H1 (cell line): Measurements from ENCODE around the gene HCK. TPM values are rescaled to one million over a fixed set of nuclear protein-coding genes. Genes with fewer than 3 reads are reported as not detected.

Experiments used
- CTCF ChIA-PET: fragments of 300-600 bp; sonication (Branson Sonifier 250); formaldehyde crosslinking; loops from one replicate; lab custom pipeline; 2021; ENCODE audit not compliant: partially characterized antibody; lab: Charles Lee
- POLR2A ChIA-PET: fragments of 300-600 bp; sonication (Branson Sonifier 250); formaldehyde crosslinking; loops from one replicate; lab custom pipeline; 2021; ENCODE audit warnings: inconsistent platforms; ENCODE audit not compliant: partially characterized antibody; lab: Charles Lee
- DNase-seq, 2 experiments: peaks; one replicate each; pipeline versions ENCODE4 v3.0.0 to v3.0.0-alpha.2; 2010 to 2022; ENCODE audit warnings: low spot score in 2 of 2, low read depth in 1 of 2, mixed read lengths in 1 of 2
- FAIRE-seq: peaks from 2 replicates; lab custom pipeline; 2011; peaks lifted over from hg19 to GRCh38; lab: Jason Lieb, UNC
- H2AFZ ChIP-seq: 2 replicates; pipeline ENCODE4 v1.8.1; 2012; ENCODE audit warnings: low read length, inconsistent platforms
- H2AK5ac ChIP-seq: 2 replicates; pipeline ENCODE4 v1.6.1; 2013; ENCODE audit warnings: low read depth, low read length
- H2BK120ac ChIP-seq: replicated peaks from 2 replicates; pipeline ENCODE3; 2013; ENCODE audit warnings: low read depth, low read length, inconsistent platforms
- H2BK12ac ChIP-seq: 2 replicates; pipeline ENCODE4 v1.6.1; 2013; ENCODE audit warnings: low read depth, low read length
- H2BK15ac ChIP-seq: 2 replicates; pipeline ENCODE4 v1.6.1; 2013; ENCODE audit warnings: low read length
- H2BK20ac ChIP-seq: 2 replicates; pipeline ENCODE4 v1.6.1; 2013; ENCODE audit warnings: low read length
- H2BK5ac ChIP-seq: 2 replicates; pipeline ENCODE4 v1.6.1; 2013; ENCODE audit warnings: low read depth, low read length
- H3K14ac ChIP-seq: 2 replicates; pipeline ENCODE4 v1.6.1; 2013; ENCODE audit warnings: inconsistent platforms; ENCODE audit not compliant: insufficient read length
- H3K18ac ChIP-seq: 2 replicates; pipeline ENCODE4 v1.6.1; 2013; ENCODE audit warnings: low read length; ENCODE audit errors: extremely low read depth
- H3K23ac ChIP-seq: 2 replicates; pipeline ENCODE4 v1.6.1; 2013; ENCODE audit warnings: inconsistent platforms; ENCODE audit not compliant: insufficient read length
- H3K23me2 ChIP-seq: 2 replicates; pipeline ENCODE4 v1.6.1; 2013; ENCODE audit warnings: low read depth, low read length
- H3K27ac ChIP-seq: 2 replicates; pipeline ENCODE4 v1.6.1; 2011; ENCODE audit warnings: low read depth, low read length, inconsistent platforms
- H3K27me3 ChIP-seq, 4 experiments: replicated peaks in 1 of 4; 1 replicate in 1 of 4; 2 replicates in 3 of 4; pipeline versions ENCODE4 v1.6.1 to v1.8.1; 2011 to 2013; ENCODE audit warnings: low read length in 3 of 4, mild to moderate bottlenecking in 3 of 4, inconsistent platforms in 2 of 4, mixed read lengths in 2 of 4, moderate library complexity in 1 of 4; ENCODE audit not compliant: control insufficient read depth in 3 of 4, insufficient read depth in 3 of 4; ENCODE audit errors: extremely low read depth in 1 of 4
- H3K36me3 ChIP-seq, 4 experiments: 2 replicates each; pipeline versions ENCODE4 v1.6.1 to v1.8.1; 2011 to 2013; ENCODE audit warnings: mild to moderate bottlenecking in 4 of 4, low read length in 3 of 4, moderate library complexity in 2 of 4, control low read depth in 1 of 4, inconsistent platforms in 1 of 4; ENCODE audit not compliant: insufficient read depth in 4 of 4, control insufficient read depth in 2 of 4
- H3K4ac ChIP-seq: replicated peaks from 2 replicates; pipeline ENCODE3; 2013; ENCODE audit warnings: low read length, low read depth, mixed read lengths, inconsistent platforms; ENCODE audit not compliant: insufficient read length
- H3K4me1 ChIP-seq, 4 experiments: replicated peaks in 1 of 4; 1 replicate in 1 of 4; 2 replicates in 3 of 4; pipeline versions ENCODE4 v1.6.1 to v1.8.1; 2011 to 2013; ENCODE audit warnings: low read length in 3 of 4, inconsistent platforms in 2 of 4, mixed read lengths in 1 of 4; ENCODE audit not compliant: insufficient read depth in 4 of 4, control insufficient read depth in 3 of 4
- H3K4me2 ChIP-seq, 2 experiments: 2 replicates each; pipeline versions ENCODE4 v1.6.1 to v1.8.1; 2011 to 2013; ENCODE audit warnings: low read depth in 2 of 2, low read length in 2 of 2, control low read depth in 1 of 2, inconsistent platforms in 1 of 2, mild to moderate bottlenecking in 1 of 2; ENCODE audit not compliant: insufficient read depth in 1 of 2
- H3K4me3 ChIP-seq, 4 experiments: fragments of 200-600, 300-600 bp in 1 of 4; sonication (generic), shearing (Covaris generic), sonication (Bioruptor Twin) in 1 of 4; 2 replicates each; pipeline versions ENCODE4 v1.5.1 to v1.8.1; 2011 to 2016; ENCODE audit warnings: low read length in 4 of 4, low read depth in 3 of 4, control low read depth in 2 of 4, inconsistent platforms in 2 of 4, mild to moderate bottlenecking in 2 of 4, mixed read lengths in 1 of 4, moderate library complexity in 1 of 4; ENCODE audit not compliant: insufficient read depth in 2 of 4; ENCODE audit errors: extremely low read depth in 1 of 4
- H3K56ac ChIP-seq: replicated peaks from 2 replicates; pipeline ENCODE3; 2013; ENCODE audit warnings: low read depth, mild to moderate bottlenecking, mixed read lengths, low read length, inconsistent platforms; ENCODE audit not compliant: insufficient read length
- H3K79me1 ChIP-seq: 2 replicates; pipeline ENCODE4 v1.6.1; 2013; ENCODE audit warnings: low read depth, low read length, control low read depth
- H3K79me2 ChIP-seq, 2 experiments: 2 replicates each; pipeline versions ENCODE4 v1.6.1 to v1.8.1; 2012 to 2013; ENCODE audit warnings: low read length in 2 of 2, mild to moderate bottlenecking in 2 of 2, inconsistent platforms in 1 of 2; ENCODE audit not compliant: insufficient read depth in 2 of 2, control insufficient read depth in 1 of 2
- H3K9ac ChIP-seq, 4 experiments: replicated peaks in 1 of 4; 1 replicate in 1 of 4; 2 replicates in 3 of 4; pipeline versions ENCODE4 v1.6.1 to v1.8.1; 2011 to 2013; ENCODE audit warnings: low read depth in 3 of 4, low read length in 3 of 4, control low read depth in 2 of 4, mild to moderate bottlenecking in 2 of 4, moderate library complexity in 2 of 4, inconsistent platforms in 1 of 4; ENCODE audit errors: extremely low read depth in 1 of 4
- H3K9me3 ChIP-seq, 2 experiments: 2 replicates each; pipeline versions ENCODE4 v1.6.1 to v1.8.1; 2012 to 2013; ENCODE audit warnings: mild to moderate bottlenecking in 2 of 2, moderate library complexity in 2 of 2, control low read depth in 1 of 2, inconsistent platforms in 1 of 2, low read depth in 1 of 2, low read length in 1 of 2, mixed read lengths in 1 of 2; ENCODE audit not compliant: insufficient read depth in 2 of 2
- H4K20me1 ChIP-seq, 2 experiments: replicated peaks in 1 of 2; 2 replicates each; pipeline versions ENCODE3 to v1.8.1; 2011 to 2013; ENCODE audit warnings: inconsistent platforms in 2 of 2, low read length in 2 of 2, mild to moderate bottlenecking in 1 of 2; ENCODE audit not compliant: insufficient read depth in 2 of 2, control insufficient read depth in 1 of 2
- H4K5ac ChIP-seq: 2 replicates; pipeline ENCODE4 v1.6.1; 2013; ENCODE audit warnings: low read length, low read depth, mixed read lengths, inconsistent platforms; ENCODE audit not compliant: insufficient read length
- H4K8ac ChIP-seq: 2 replicates; pipeline ENCODE4 v1.8.0; 2013; ENCODE audit warnings: mild to moderate bottlenecking, moderate library complexity, low read length, inconsistent platforms; ENCODE audit not compliant: insufficient read depth; ENCODE audit errors: extremely low read depth
- H4K91ac ChIP-seq: replicated peaks from 2 replicates; pipeline ENCODE3; 2013; ENCODE audit warnings: low read length, mixed read lengths, inconsistent platforms; ENCODE audit not compliant: insufficient read length
- BACH1 ChIP-seq: IDR thresholded peaks from 2 replicates; pipeline ENCODE4 v1.6.1; 2012; ENCODE audit warnings: low read length, improper control_type of control experiment
- CBX5 ChIP-seq: fragments of 300-800, 300-1000 bp; sonication (generic); IDR thresholded peaks from 2 replicates; pipeline ENCODE4 v1.7.1; 2016; ENCODE audit warnings: antibody characterized with exemption, low read length, low read depth
- HDAC2 ChIP-seq, 2 experiments: fragments of 300-600 bp in 1 of 2; sonication (generic) in 1 of 2; IDR thresholded peaks; 2 replicates each; pipeline ENCODE4 v1.6.1; 2011 to 2012; ENCODE audit warnings: low read depth in 2 of 2, low read length in 2 of 2, mild to moderate bottlenecking in 2 of 2, moderate library complexity in 2 of 2, borderline replicate concordance in 1 of 2, inconsistent platforms in 1 of 2
- HDAC6 ChIP-seq: IDR thresholded peaks from one replicate; pipeline ENCODE4 v1.7.1; 2012; ENCODE audit warnings: low read depth, mild to moderate bottlenecking, inconsistent platforms, low read length, moderate library complexity
- KDM1A ChIP-seq: fragments of 200-600, 300-600 bp; sonication (generic); IDR thresholded peaks from 2 replicates; pipeline ENCODE4 v1.7.1; 2016; ENCODE audit warnings: mild to moderate bottlenecking, low read length, borderline replicate concordance
- KDM5A ChIP-seq: fragments of 200-600 bp; IDR thresholded peaks from 2 replicates; pipeline ENCODE4 v1.7.1; 2012; ENCODE audit warnings: mild to moderate bottlenecking, low read length, inconsistent platforms, mixed read lengths
- POLR2AphosphoS5 ChIP-seq: IDR thresholded peaks from 2 replicates; pipeline ENCODE4 v1.6.1; 2011; ENCODE audit warnings: low read depth, low read length
- RBBP5 ChIP-seq: IDR thresholded peaks from 2 replicates; pipeline ENCODE4 v1.7.1; 2012; ENCODE audit warnings: low read depth, mild to moderate bottlenecking, inconsistent platforms, low read length, moderate library complexity, borderline replicate concordance
- RFX5 ChIP-seq: IDR thresholded peaks from 2 replicates; pipeline ENCODE4 v1.6.1; 2011; ENCODE audit warnings: low read depth, low read length, improper control_type of control experiment, borderline replicate concordance
- TAF1 ChIP-seq: IDR thresholded peaks from 2 replicates; pipeline ENCODE4 v1.6.1; 2011; ENCODE audit warnings: mild to moderate bottlenecking, low read depth, low read length
- TBP ChIP-seq: IDR thresholded peaks from 2 replicates; pipeline ENCODE4 v1.6.1; 2011; ENCODE audit warnings: low read depth, low read length, improper control_type of control experiment
- YY1 ChIP-seq: IDR thresholded peaks from 2 replicates; pipeline ENCODE4 v1.6.1; 2011; ENCODE audit warnings: low read depth, mild to moderate bottlenecking, low read length
- polyA plus RNA-seq, 7 experiments: library from polyadenylated mRNA; depleted of rRNA in 3 of 7; stranded (reverse) in 5 of 7; unstranded in 2 of 7; fragments of >200 nt in 5 of 7; fragments of 200-250 nt in 2 of 7; gene quantifications; 1 replicate in 5 of 7; 2 replicates in 1 of 7; 4 replicates in 1 of 7; pipeline versions ENCODE4 v1.2.1 to v1.2.3, GENCODE V29; 2011 to 2013; ENCODE audit warnings: missing spikeins in 2 of 7, mixed read lengths in 2 of 7
- total RNA-seq: library from RNA; stranded (reverse); fragmentation: NEBNext Ultra II Directional; extraction: Animal tissue kit (Norgen Biotek cat#: 25700); gene quantifications from 2 replicates; pipeline ENCODE4 v1.2.1, GENCODE V29; 2021
- TF ChIP-seq, protein P1 (sequence below), 3 experiments: IDR thresholded peaks; 1 replicate in 2 of 3; 2 replicates in 1 of 3; pipeline versions ENCODE4 v1.5.1 to v1.6.1; 2011; ENCODE audit warnings: low read length in 3 of 3, mild to moderate bottlenecking in 3 of 3, inconsistent platforms in 2 of 3, low read depth in 1 of 3, moderate library complexity in 1 of 3; ENCODE audit not compliant: insufficient read depth in 1 of 3; ENCODE audit errors: control extremely low read depth in 1 of 3

The HCK gene
- total and polyA plus RNA-seq, 2 of the 8 experiments (the other 6 are each of a cell fraction or from before 2014, with no cell fraction given) = 0.37 to 4.3 TPM

DNA sequence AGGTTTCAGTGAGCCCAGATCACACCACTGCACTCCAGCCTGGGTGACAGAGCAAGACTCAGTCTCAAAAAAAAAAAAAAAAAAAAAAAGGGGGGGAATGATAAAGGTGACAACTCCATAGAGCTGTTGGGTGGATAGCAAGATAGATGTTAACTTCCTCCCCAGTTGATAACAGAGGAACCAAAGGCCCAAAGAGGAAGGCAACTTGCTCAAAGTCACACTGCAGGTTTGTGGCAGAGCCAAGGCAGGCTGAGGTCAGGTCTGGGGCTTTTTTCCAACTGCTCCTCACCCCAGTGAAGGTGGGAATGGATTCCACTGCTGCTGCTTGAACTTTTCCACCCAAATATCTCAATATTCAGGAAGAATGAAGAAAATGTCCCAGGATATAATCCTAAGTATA is 26.7 kb downstream of the HCK start:
- no peak overlapping the region for H4K5ac ChIP-seq
- H3K23me2 ChIP-seq = no peaks in the 10 kb centered on the region
- POLR2A ChIA-PET = interaction anchor here (0.6 kb wide), 1 partner anchor 13 kb away, joined by 3 read pairs; no protein-coding TSS in a partner anchor
- FAIRE-seq (no peak), DNase-seq (no peak)
- H2BK15ac ChIP-seq = no peak overlapping the region
- H3K9ac ChIP-seq = no peak overlapping the region
- H3K4ac ChIP-seq = no peak overlapping the region
- H2BK12ac ChIP-seq = no peak overlapping the region
- no peak overlapping the region for H3K4me3 ChIP-seq
- H2AFZ ChIP-seq = no peak overlapping the region
- no peaks in the 10 kb centered on the region for H3K79me2 ChIP-seq
- H3K27ac ChIP-seq = no peak overlapping the region
- H2BK20ac ChIP-seq = no peak overlapping the region
- no peak overlapping the region for H3K18ac ChIP-seq
- H2AK5ac ChIP-seq = no peak overlapping the region
- no peaks in the 10 kb centered on the region for H4K20me1 ChIP-seq
- H3K79me1 ChIP-seq = no peaks in the 10 kb centered on the region
- H3K9me3 ChIP-seq = no peaks in the 10 kb centered on the region
- H3K36me3 ChIP-seq = no peaks in the 10 kb centered on the region
- H3K14ac ChIP-seq = no peak overlapping the region
- peaks cover 0 to 3% (median under 1%) of the 10 kb centered on the region in 4 experiments; a peak in 4 of 7 replicates for H3K4me1 ChIP-seq
- no peak overlapping the region for H3K56ac ChIP-seq
- CTCF ChIA-PET = interaction anchor here (1.2 to 2.6 kb wide), 5 partner anchors 13 to 60 kb away, joined by 3 to 8 read pairs (median 4); no protein-coding TSS in a partner anchor
- no peak overlapping the region for H4K8ac ChIP-seq
- H3K27me3 ChIP-seq = no peaks in the 10 kb centered on the region
- no peak overlapping the region for H4K91ac ChIP-seq
- H3K4me2 ChIP-seq = no peak overlapping the region
- H3K23ac ChIP-seq = no peak overlapping the region
- H2BK5ac ChIP-seq = no peak overlapping the region
- no peak overlapping the region for H2BK120ac ChIP-seq
- TF ChIP-seq HDAC6 (no peak), RBBP5 (no peak), POLR2AphosphoS5 (no peak), KDM1A (no peak), TAF1 (no peak), RFX5 (no peak), HDAC2 (IDR thresholded peaks at IDR 0.05; ENCODE audit: borderline replicate concordance in 1 of 2, low read depth in 2 of 2, low read length in 2 of 2) (no peak), KDM5A (no peak), TBP (no peak), YY1 (no peak), CBX5 (no peak), BACH1 (no peak)
- TF ChIP-seq, protein P1, sequence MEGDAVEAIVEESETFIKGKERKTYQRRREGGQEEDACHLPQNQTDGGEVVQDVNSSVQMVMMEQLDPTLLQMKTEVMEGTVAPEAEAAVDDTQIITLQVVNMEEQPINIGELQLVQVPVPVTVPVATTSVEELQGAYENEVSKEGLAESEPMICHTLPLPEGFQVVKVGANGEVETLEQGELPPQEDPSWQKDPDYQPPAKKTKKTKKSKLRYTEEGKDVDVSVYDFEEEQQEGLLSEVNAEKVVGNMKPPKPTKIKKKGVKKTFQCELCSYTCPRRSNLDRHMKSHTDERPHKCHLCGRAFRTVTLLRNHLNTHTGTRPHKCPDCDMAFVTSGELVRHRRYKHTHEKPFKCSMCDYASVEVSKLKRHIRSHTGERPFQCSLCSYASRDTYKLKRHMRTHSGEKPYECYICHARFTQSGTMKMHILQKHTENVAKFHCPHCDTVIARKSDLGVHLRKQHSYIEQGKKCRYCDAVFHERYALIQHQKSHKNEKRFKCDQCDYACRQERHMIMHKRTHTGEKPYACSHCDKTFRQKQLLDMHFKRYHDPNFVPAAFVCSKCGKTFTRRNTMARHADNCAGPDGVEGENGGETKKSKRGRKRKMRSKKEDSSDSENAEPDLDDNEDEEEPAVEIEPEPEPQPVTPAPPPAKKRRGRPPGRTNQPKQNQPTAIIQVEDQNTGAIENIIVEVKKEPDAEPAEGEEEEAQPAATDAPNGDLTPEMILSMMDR (IDR thresholded peaks at IDR 0.05; ENCODE audit: control extremely low read depth in 1 of 3, insufficient read depth in 1 of 3, low read depth in 1 of 3, low read length in 3 of 3) = no peak
